ENCODE measurements around the gene TC2N. TPM values are rescaled to one million over a fixed set of nuclear protein-coding genes. Genes with fewer than 3 reads are reported as not detected.

TC2N gene
- total and polyA plus RNA-seq, 5 donors, result 7.1 to 17.4 (median 14.7) TPM

- Histone ChIP-seq H3K27ac (ENCODE audit: low read length) (peak overlapping the region; percentile 20), H3K4me3 (ENCODE audit: low read length) (no peak overlapping the region)
These were observed 633 bp downstream of the TC2N start for GRCh38 chr14:91866511-91867295.

DNA sequence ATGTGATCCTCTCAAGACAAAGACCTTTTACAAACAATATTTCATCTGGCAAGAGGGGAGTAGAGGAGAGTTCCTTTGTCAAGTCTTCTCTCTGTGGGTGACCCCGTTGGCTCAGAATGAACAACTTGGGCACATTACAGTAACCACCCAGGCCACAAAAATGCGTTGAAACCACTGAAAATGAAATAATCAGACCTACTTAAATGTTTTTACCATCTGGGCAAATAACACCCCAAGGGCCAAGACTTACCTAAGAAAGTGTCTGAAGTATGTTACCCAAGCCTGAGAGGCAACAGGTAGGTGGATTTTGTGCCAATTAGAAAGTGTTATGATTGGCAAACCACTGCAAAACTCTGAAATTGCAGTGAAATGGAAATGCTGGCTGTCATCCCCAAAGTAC is 1.3 kb downstream of the TC2N start:
- intact Hi-C loops (cut with DNase I), result no loop called here
- H3K27ac ChIP-seq (ENCODE audit: low read length), result no peak overlapping the region

More at GRCh38 chr14:91866511-91867295, 633 bp downstream of the TC2N start:
- WGBS, result 71% methylated on average over 6 of the region's 6 CpGs
- no peaks in the 10 kb centered on the region for H3K9me3 ChIP-seq (ENCODE audit: control insufficient read depth, low read length)
- no peak for ATAC-seq
- no peak for DNase-seq
- intact Hi-C loops (cut with DNase I), result no loop called here
- no peaks in the 10 kb centered on the region for H3K4me1 ChIP-seq (ENCODE audit: control insufficient read depth, insufficient read depth, low read length)
- no peaks in the 10 kb centered on the region for H3K27me3 ChIP-seq (ENCODE audit: control insufficient read depth, insufficient read depth)

GRCh38 chr14:91862417-91862816 is 4.9 kb downstream of the TC2N start:
- Histone ChIP-seq H3K4me3 (ENCODE audit: low read length) (no peak overlapping the region), H3K27me3 (ENCODE audit: control insufficient read depth, insufficient read depth) (no peaks in the 10 kb centered on the region), H3K4me1 (ENCODE audit: control insufficient read depth, insufficient read depth, low read length) (peaks cover 2% of the 10 kb centered on the region), H3K27ac (ENCODE audit: low read length) (no peak overlapping the region), H3K9me3 (ENCODE audit: control insufficient read depth, low read length) (no peaks in the 10 kb centered on the region)
- WGBS, result 55% methylated on average over 4 of the region's 4 CpGs
- no peak for DNase-seq
- intact Hi-C loops (cut with DNase I), result no loop called here
- no peak for ATAC-seq

More for the DNA sequence above, 1.3 kb downstream of the TC2N start:
- ATAC-seq, result no peak
- DNase-seq, result no peak
- H3K4me1 ChIP-seq (ENCODE audit: control insufficient read depth, insufficient read depth, low read length), result no peaks in the 10 kb centered on the region
- no peak overlapping the region for H3K4me3 ChIP-seq (ENCODE audit: low read length)
- H3K27me3 ChIP-seq (ENCODE audit: control insufficient read depth, insufficient read depth), result no peaks in the 10 kb centered on the region
- WGBS, result 59% methylated on average over 2 of the region's 2 CpGs
- no peaks in the 10 kb centered on the region for H3K9me3 ChIP-seq (ENCODE audit: control insufficient read depth, low read length)

DNA sequence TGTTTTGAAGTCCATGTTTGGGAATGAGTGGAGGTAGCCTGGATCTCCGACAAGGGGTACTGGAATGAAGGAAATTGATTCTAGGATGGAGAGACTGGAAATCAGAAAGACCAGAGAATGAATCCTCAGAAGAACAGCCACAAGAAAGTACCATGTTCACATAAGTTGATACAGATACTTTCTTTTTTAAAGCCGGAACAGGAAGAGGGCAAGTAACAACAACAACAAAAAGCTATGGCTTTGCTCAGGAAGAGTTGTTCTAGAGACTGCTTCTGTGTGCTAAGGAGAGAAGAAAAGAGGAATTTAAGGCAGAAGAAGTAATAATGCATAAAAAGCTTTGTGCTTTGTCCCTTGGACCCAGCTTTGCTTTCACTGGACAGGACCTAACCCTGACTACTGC is 6.2 kb downstream of the TC2N start:
- 59% methylated on average over 2 of the region's 2 CpGs for WGBS
- H3K27ac ChIP-seq (ENCODE audit: low read length), result no peak overlapping the region

GRCh38 chr14:91860238-91860637 is 7.1 kb downstream of the TC2N start:
- intact Hi-C loops (cut with DNase I), result no loop called here
- no peaks in the 10 kb centered on the region for H3K9me3 ChIP-seq (ENCODE audit: control insufficient read depth, low read length)
- DNase-seq (no peak), ATAC-seq (no peak)
- H3K4me1 ChIP-seq (ENCODE audit: control insufficient read depth, insufficient read depth, low read length), result peaks cover 2% of the 10 kb centered on the region
- H3K27me3 ChIP-seq (ENCODE audit: control insufficient read depth, insufficient read depth), result no peaks in the 10 kb centered on the region
- H3K27ac ChIP-seq (ENCODE audit: low read length), result no peak overlapping the region
- H3K4me3 ChIP-seq (ENCODE audit: low read length), result no peak overlapping the region

More for the DNA sequence above, 6.2 kb downstream of the TC2N start:
- intact Hi-C loops (cut with DNase I), result no loop called here
- no peaks in the 10 kb centered on the region for H3K27me3 ChIP-seq (ENCODE audit: control insufficient read depth, insufficient read depth)
- peaks cover 2% of the 10 kb centered on the region for H3K4me1 ChIP-seq (ENCODE audit: control insufficient read depth, insufficient read depth, low read length)
- no peak for DNase-seq
- no peak for ATAC-seq
- no peak overlapping the region for H3K4me3 ChIP-seq (ENCODE audit: low read length)
- H3K9me3 ChIP-seq (ENCODE audit: control insufficient read depth, low read length), result no peaks in the 10 kb centered on the region

DNA sequence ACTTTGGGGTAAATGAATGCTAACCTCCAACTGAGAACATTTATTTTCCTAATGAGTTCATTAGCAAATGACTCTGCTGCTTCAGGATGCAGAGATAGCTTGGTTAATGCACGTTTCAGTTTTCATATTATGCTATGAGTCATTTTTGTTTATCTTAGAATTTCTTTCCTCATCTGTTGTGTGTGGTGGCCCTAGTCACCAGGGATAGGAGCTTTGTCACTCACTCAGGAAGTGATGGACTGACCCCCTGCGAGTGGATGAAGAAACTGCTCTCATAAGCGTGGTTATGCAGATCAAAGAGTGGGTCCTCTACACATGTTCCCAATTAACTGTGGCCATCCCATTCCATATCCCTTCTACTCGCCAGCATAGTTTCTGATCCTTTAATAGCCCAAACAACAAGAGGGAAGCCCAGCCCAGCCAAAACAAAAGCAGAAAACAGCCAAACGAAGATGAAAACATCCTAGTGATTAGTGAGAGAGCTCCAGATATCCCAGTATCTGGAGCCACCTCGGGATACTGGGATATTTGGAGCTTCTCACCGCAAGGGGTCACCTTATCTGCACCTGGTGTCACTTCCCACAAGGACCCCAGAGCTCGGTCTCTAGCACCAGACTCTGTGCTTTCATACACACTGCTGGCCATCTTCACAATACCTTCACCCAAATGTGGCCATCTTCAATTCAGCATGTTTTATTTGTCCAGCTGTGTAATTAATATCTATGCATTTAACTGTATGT is 8.6 kb downstream of the TC2N start:
- Histone ChIP-seq H3K4me3 (ENCODE audit: low read length) (no peak overlapping the region), H3K4me1 (ENCODE audit: control insufficient read depth, insufficient read depth, low read length) (peaks cover 8% of the 10 kb centered on the region), H3K9me3 (ENCODE audit: control insufficient read depth, low read length) (no peaks in the 10 kb centered on the region), H3K27ac (ENCODE audit: low read length) (no peak overlapping the region), H3K27me3 (ENCODE audit: control insufficient read depth, insufficient read depth) (no peaks in the 10 kb centered on the region)
- 17% methylated on average over 8 of the region's 8 CpGs for WGBS
- intact Hi-C loops (cut with DNase I), result no loop called here
- peak; percentile 47 to 62 for ATAC-seq
- DNase-seq, result no peak

DNA sequence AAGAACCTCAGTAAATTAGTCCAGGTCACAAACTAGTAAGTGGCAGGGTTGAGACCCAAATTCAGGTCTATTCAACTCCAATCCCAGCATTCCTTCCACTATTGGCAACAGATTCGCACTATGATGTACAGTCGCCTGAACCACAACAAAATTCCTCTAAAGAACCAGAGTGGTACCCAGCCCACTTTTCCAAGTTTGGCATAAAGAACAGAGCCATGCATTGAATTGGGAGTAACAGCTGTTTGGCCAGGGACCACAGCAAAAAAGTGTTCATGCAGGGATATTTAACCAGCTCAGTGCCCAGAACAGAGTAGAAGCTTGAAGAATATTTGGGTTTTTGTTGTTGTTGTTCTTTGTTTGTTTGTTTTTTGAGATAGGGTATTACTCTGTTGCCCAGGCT is 9.7 kb downstream of the TC2N start:
- H3K4me3 ChIP-seq (ENCODE audit: low read length), result no peak overlapping the region
- no peak for DNase-seq
- H3K27ac ChIP-seq (ENCODE audit: low read length), result no peak overlapping the region
- H3K4me1 ChIP-seq (ENCODE audit: control insufficient read depth, insufficient read depth, low read length), result peaks cover 8% of the 10 kb centered on the region
- WGBS, result 93% methylated on average over 2 of the region's 2 CpGs
- no peaks in the 10 kb centered on the region for H3K27me3 ChIP-seq (ENCODE audit: control insufficient read depth, insufficient read depth)
- intact Hi-C loops (cut with DNase I), result no loop called here
- no peaks in the 10 kb centered on the region for H3K9me3 ChIP-seq (ENCODE audit: control insufficient read depth, low read length)
- no peak for ATAC-seq

DNA sequence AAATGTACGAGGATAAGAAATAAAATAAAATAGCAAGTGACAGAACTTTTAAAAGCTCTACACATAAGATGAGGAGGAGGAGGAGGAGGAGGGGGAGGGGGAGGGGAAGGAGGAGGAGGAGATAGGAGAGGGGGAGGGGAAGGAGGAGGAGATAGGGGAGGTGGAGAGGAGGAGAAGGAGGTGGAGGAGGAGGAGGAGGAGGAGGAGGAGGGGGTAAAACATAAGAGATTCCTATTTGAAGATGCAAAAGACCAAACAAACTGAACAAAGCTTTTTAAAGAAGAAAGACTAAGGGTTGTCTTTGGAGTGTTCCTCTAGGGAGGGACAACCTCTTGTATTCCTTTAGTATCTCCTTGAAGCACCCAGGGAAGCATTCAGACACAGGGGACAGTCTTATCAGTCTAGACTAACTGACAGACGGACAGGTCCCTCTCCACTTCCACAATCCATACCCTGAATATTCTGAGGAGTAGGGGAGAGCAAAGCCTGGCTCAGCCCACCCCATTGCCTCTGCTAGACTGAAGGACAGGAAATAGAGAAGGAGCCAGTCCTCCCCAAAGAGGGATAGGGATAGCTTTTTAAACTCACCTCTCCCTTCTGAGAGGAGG is 12.9 kb downstream of the TC2N start:
- ATAC-seq (peak in 1 of 2 donors; percentile 54), DNase-seq (peak in 1 of 3 donors; percentile 36)
- Histone ChIP-seq H3K27ac (ENCODE audit: low read length) (peak overlapping the region; percentile 5), H3K4me3 (ENCODE audit: low read length) (no peak overlapping the region), H3K27me3 (ENCODE audit: control insufficient read depth, insufficient read depth) (no peaks in the 10 kb centered on the region), H3K4me1 (ENCODE audit: control insufficient read depth, insufficient read depth, low read length) (peaks cover 6% of the 10 kb centered on the region), H3K9me3 (ENCODE audit: control insufficient read depth, low read length) (no peaks in the 10 kb centered on the region)
- intact Hi-C loops (cut with DNase I), result no loop called here
- 34% methylated on average over 2 of the region's 2 CpGs for WGBS

- 49% methylated on average over 1 of the region's 1 CpG for WGBS
- ATAC-seq (no peak), DNase-seq (no peak)
- Histone ChIP-seq H3K4me1 (ENCODE audit: control insufficient read depth, insufficient read depth, low read length) (peaks cover 6% of the 10 kb centered on the region), H3K9me3 (ENCODE audit: control insufficient read depth, low read length) (no peaks in the 10 kb centered on the region), H3K27me3 (ENCODE audit: control insufficient read depth, insufficient read depth) (no peaks in the 10 kb centered on the region), H3K4me3 (ENCODE audit: low read length) (no peak overlapping the region), H3K27ac (ENCODE audit: low read length) (no peak overlapping the region)
- intact Hi-C loops (cut with DNase I), result no loop called here
These were observed 15.8 kb downstream of the TC2N start for GRCh38 chr14:91851563-91851962.

GRCh38 chr14:91848504-91849001 is 18.8 kb downstream of the TC2N start:
- ATAC-seq, result no peak
- intact Hi-C loops (cut with DNase I), result no loop called here
- DNase-seq, result no peak
- no peak overlapping the region for H3K27ac ChIP-seq (ENCODE audit: low read length)
- WGBS, result 74% methylated on average over 4 of the region's 4 CpGs
- H3K4me1 ChIP-seq (ENCODE audit: control insufficient read depth, insufficient read depth, low read length), result no peaks in the 10 kb centered on the region
- no peaks in the 10 kb centered on the region for H3K9me3 ChIP-seq (ENCODE audit: control insufficient read depth, low read length)
- H3K27me3 ChIP-seq (ENCODE audit: control insufficient read depth, insufficient read depth), result no peaks in the 10 kb centered on the region
- no peak overlapping the region for H3K4me3 ChIP-seq (ENCODE audit: low read length)

DNA sequence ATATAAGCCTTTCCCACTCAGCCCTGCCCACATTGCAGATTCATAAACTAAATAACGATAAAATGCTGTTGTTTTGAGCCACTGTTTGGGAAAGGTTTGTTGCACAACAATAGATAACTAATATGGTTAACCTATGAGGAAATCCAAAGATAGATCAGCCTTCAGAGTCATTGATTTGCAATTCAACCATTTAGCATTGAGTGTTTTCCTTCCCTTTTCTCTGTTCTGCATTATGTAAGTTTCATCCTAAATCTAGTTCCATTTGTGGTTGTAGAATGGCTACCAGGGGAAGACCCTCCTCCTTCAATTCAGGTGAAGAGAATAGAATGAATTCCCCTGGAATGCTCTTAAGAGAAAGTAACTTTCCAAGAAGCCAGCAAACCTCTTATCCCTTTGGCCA is 19.6 kb downstream of the TC2N start:
- H3K9me3 ChIP-seq (ENCODE audit: control insufficient read depth, low read length), result no peaks in the 10 kb centered on the region
- DNase-seq (no peak), ATAC-seq (no peak)
- no peak overlapping the region for H3K4me3 ChIP-seq (ENCODE audit: low read length)
- WGBS, result 77% methylated on average over 1 of the region's 1 CpG
- H3K27ac ChIP-seq (ENCODE audit: low read length), result no peak overlapping the region
- H3K4me1 ChIP-seq (ENCODE audit: control insufficient read depth, insufficient read depth, low read length), result no peaks in the 10 kb centered on the region
- intact Hi-C loops (cut with DNase I), result no loop called here
- no peaks in the 10 kb centered on the region for H3K27me3 ChIP-seq (ENCODE audit: control insufficient read depth, insufficient read depth)
